Hepatocyte (in vitro differentiated cells): ENCODE results near the gene RTBDN.

Source experiments
- CTCF ChIP-seq: fragments of 200-600 bp; sonication (generic); IDR thresholded peaks from 2 replicates; pipeline ENCODE4 v1.5.1; 2016; ENCODE audit warnings: antibody characterized with exemption, mild to moderate bottlenecking; ENCODE audit not compliant: poor library complexity
- EZH2 ChIP-seq: fragments of 200-600 bp; sonication (generic); IDR thresholded peaks from 2 replicates; pipeline ENCODE4 v1.6.1; 2016; ENCODE audit warnings: antibody characterized with exemption, mild to moderate bottlenecking, borderline replicate concordance
- EZH2phosphoT487 ChIP-seq: fragments of 200-600 bp; sonication (generic); IDR thresholded peaks from one replicate; pipeline ENCODE4 v1.6.1; 2018; ENCODE audit warnings: antibody characterized with exemption, mild to moderate bottlenecking, low read depth, moderate library complexity; ENCODE audit not compliant: unreplicated experiment, severe bottlenecking

GRCh38 chr19:12881172-12881808 is 46.9 kb upstream of the RTBDN start, which contains the start of gene DNASE2:
- no peak for TF ChIP-seq CTCF
- TF ChIP-seq EZH2 = no peak
- no peak for TF ChIP-seq EZH2phosphoT487
